ENCODE measurements around the gene DDIT4.

DNA sequence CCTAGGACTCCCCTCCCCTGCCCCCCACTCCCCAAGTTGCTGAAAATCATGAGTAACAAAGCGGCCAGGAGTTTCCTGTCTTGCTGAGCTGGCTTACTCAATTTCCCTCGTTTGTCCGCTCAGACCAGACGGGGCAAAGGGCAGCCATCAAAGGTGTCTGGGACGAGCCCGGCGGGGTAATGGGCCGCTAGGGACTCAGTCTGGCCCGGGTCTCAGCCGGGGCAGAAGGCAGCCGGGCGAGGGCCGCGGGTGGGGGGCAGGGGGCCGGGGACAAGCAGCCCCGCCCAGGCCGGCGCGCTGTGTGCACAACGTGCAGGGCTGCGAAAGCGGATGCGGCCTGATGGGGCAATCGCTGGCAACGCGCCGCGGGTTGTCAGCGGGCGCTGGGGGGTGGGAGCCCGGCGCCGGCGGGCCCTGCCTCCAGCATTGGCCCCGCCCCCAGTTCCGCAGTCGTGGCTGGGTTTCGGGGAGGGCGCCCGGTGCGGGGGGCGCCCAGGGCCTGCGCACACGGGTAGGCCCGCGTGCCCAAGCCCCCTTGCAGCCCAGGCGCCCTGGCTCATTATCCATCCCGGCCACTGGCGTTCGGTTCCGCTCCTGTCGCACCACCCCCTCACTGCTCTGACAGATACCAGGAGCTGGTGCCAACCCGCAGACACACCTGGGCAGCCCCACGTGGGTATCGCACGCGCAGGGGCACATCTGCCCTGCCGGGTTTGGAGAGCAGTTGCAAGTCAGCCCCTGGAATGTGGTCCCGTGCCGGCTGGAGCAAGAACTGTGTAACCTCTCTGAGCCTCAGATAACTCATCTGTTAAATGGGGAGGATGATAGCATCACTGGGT, 45.9 kb downstream of the DDIT4 start:
- TF ChIP-seq EZH2 (IDR thresholded peaks at IDR 0.05; ENCODE audit: insufficient read depth, poor library complexity, severe bottlenecking) (no peak), EZH2phosphoT487 (IDR thresholded peaks at IDR 0.05; ENCODE audit: insufficient read depth, low read depth) (no peak)
